Glomerular endothelial cell (primary cell): ENCODE measurements around the gene PLPPR1. TPM values are rescaled to one million over a fixed set of nuclear protein-coding genes. Genes with fewer than 3 reads are reported as not detected.
"Not testable (repeated sequence)": the region's sequence is repeated elsewhere in the genome, so short reads cannot be mapped to it uniquely, and the experiment has no call there.

Experiments used
- DNase-seq: peaks from one replicate; pipeline ENCODE4 v3.0.0-alpha.2; 2011; ENCODE audit warnings: low read depth, low spot score; ENCODE audit errors: extremely low read depth
- total RNA-seq: library from RNA; depleted of rRNA; stranded (reverse); fragments of >200 nt; gene quantifications from 2 replicates; pipeline ENCODE4 v1.2.3, GENCODE V29; 2015

The PLPPR1 gene
- total RNA-seq, 1 donor from 2014 or later: 1.1 TPM

DNA sequence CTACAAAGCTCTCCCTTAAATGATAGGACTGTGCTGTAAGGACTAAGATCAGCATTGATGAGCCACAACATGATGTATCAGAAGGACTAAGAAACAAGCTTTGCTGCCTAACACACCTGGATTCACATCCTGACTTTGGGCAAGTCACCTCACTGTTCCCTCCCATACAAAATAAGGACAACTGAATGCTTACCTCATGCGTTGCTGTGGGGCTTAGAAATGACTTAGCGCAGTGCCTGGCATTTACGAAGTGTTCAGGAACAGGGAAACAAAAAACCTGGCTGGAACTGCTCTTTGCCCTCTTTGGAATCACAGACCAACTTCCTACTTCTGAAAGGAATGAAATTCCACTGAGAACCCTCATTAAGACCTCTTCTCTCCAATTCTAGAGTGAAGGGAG is 242.6 kb downstream of the PLPPR1 start:
- DNase-seq: no peak

GRCh38 chr9:101274971-101275768 is 246.6 kb downstream of the PLPPR1 start:
- DNase-seq: no peak

GRCh38 chr9:101275769-101276250 is 247.3 kb downstream of the PLPPR1 start:
- DNase-seq: no peak

GRCh38 chr9:101291043-101291442 is 262.5 kb downstream of the PLPPR1 start:
- DNase-seq: not testable (repeated sequence)

DNA sequence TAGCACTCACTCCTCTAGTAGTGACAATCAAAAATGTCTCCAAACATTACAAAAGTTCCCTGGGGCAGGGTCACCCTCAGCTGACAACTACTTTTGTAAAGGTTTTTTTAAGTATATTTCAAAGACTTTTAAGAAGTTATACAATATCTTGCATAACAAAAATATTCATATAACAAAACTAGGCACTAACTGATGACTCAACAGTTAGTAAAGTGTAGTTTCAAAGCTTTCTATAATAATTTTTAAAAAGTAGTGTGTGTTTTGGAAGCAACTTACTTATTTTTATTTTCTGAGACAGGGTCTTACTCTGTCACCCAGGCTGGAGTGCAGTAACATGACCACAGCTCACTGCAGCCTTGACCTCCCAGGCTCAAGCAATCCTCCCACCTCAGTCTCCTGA is 271.4 kb downstream of the PLPPR1 start:
- no peak for DNase-seq

- no peak for DNase-seq
Observed at GRCh38 chr9:101307051-101307450, 278.5 kb downstream of the PLPPR1 start.

- no peak for DNase-seq
Observed at GRCh38 chr9:101307524-101308213, 279.1 kb downstream of the PLPPR1 start.

- no peak for DNase-seq
Observed at GRCh38 chr9:101309139-101309538, 280.6 kb downstream of the PLPPR1 start.

DNA sequence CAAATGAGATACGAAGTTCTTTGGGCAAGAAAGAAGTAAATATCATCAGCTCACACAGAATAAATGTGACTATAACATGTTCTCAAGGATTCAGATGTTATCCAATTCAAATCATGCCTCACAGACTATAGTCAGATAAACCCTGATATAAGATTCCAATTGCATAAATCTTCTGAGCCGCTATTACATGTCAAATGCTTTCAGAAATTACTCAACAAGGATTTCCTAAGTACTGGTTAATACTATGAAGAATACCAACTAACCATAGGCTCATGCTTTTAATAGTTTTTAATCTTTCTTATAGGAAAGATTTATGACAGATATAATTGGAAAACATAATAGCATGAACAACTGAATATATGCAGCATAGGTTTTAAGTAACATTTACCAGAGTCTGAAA is 282.7 kb downstream of the PLPPR1 start:
- no peak for DNase-seq

GRCh38 chr9:101311758-101312420 is 283.4 kb downstream of the PLPPR1 start:
- peak; percentile 89 for DNase-seq

- no peak for DNase-seq
Observed at GRCh38 chr9:101312661-101313060, 284.1 kb downstream of the PLPPR1 start.

DNA sequence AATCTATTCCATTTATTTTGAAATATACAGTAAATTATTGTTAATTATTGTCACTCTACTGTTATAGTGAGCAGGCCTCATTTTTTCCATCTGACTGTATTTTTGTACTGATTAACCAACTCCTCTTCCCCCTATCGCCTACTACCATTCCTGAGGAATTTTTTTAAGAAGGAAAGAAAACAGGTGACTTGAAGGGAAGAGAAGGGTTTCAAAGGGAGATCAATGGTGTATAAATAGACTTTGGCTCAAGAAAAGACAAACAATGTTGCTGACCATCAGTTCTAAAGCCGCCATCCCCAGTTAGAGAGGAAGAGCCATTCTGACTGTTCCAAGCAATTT is 286.6 kb downstream of the PLPPR1 start:
- no peak for DNase-seq

DNA sequence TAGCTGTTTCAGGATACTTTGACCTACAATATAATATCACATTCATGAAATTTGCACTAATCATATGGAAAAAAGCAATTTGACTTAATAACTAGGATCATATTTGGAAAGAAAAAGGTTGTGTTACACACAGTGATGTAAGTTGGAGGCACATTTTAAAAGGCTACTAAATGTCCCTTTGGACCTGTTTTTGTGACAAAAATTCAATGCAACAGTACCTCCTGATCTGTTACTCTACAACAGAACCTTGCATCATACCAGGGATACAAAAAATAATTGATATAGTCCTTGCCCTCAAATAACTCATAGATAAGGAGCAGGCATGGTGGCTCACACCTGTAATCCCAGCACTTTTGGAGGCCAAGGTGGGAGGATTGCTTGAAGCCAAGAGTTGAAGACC is 289.2 kb downstream of the PLPPR1 start:
- DNase-seq: no peak

DNA sequence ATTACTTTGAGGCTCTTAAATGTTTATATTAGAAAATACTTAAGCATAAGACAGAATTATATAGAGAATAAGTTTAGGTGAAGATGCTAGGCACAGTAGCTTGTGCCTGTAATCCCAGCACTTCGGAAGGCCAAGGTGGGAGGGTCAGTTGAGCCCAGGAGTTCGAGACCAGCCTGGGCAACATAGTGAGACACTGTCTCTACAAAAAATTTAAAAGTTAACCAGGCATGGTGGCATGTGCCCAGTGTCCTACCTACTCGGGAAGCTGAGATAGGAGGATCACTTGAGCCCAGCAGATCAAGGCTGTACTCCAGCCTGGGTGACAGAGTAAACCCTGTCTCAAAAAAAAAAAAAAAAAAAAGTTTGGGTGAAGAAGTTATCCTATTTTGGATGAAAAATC is 294.6 kb downstream of the PLPPR1 start:
- DNase-seq: no peak

- DNase-seq: no peak
Observed at GRCh38 chr9:101324245-101324804, 295.8 kb downstream of the PLPPR1 start.

DNA sequence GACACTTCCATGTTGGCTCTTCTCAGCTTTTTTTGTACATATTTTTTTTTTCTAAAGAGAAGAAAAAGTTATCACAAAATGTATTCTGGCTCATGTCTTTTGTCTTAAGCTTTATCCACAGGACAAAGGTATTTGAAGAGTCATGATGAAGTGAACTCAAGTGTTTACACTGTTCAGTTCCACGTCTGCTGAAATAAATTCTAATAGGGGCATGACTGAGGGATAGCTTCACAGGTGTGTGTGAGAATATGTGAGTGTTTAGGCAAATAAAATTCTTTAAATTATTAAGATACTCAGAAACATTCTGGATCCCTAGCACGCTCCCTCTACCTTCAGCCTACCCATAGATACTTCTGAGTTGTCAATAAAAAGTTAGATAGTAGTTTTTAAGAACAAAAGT is 296.5 kb downstream of the PLPPR1 start:
- no peak for DNase-seq

DNA sequence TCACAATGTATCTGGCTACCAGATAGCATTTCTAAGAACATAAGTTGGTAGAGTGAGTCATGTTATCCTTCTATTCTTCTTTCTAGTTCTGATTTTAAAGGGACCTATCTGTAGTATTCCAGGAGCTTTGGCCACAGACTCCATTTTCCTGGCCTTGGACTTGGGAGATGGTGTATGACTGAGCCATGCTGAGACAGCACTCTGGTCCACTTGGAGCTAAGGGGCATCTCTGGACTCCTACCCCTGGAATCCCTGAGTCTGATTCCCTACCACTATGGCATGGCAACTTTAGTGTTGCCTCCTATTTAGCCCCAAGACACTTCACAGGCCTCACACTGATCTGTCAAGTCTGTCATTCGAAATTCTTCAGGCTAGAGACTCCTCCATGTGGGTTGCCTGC is 297.5 kb downstream of the PLPPR1 start:
- DNase-seq: no peak

DNA sequence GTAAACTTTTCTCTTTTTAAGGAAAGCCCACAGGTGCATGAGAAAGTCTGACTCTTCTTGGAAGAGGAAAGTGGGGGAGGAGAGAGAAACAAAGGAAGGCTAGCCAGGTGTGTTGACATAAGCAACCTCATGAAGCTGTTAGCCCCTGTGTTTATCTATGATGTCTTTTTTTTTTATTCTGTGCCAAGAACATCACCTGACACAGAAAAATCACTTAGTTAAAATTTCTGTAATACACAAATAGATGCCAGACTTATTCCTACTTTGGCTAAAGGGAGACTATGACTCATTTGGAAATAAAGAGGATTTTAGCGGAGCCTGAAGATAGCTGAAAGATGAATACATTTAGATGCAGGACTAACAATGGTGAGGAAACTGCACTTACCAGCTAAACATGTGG is 298.0 kb downstream of the PLPPR1 start:
- DNase-seq: no peak

GRCh38 chr9:101327422-101327909 is 298.9 kb downstream of the PLPPR1 start:
- DNase-seq: not testable (repeated sequence)

DNA sequence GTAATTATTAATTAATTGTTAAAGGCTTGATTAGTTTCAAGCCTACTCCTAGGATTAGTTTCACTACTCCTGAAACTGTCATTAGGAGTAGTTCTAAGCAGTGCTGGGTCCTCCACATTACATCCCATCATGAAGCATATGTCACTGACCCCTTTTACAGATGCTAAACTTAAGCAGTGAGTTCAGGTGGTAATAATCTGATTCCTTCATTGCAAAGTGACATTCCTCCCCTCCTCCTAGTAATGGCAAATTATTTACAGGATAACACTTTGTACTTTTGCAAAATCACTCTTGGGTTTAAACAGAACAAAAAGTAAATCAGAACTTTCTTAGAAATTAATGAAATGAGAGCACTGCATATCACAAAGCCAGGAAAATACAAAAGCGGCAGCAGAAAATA is 303.8 kb downstream of the PLPPR1 start:
- DNase-seq: no peak

DNA sequence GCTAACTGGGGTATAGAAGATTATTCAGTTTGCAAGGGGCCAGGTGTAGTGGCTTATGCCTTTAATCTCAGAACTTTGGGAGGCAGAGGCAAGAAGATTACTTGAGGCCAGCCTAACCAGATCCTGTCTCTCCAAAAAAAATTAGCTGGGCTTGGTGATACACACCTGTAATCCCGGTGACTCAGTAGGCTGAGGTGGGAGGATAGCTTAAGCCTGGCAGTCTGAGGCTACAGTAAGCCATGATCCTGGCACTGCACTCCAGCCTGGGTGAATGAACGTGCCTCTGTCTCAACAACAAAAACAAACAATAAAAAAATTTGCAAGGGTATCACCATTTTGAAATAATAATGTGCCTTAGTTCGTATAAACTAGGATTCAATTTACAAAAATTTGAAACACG is 305.0 kb downstream of the PLPPR1 start:
- DNase-seq: no peak
